ENCODE data around the gene ADIPOQ.

GRCh38 chr3:186798239-186798874, 44.2 kb upstream of the ADIPOQ start:
- TF ChIP-seq CTCF (IDR thresholded peaks at IDR 0.05) = no peak
- TF ChIP-seq POLR2A (IDR thresholded peaks at IDR 0.05) = no peak

Measured in thyroid gland (tissue), 4 donors.